Activated gamma-delta T cell treated with anti-CD3 and anti-CD28 coated beads, Interleukin-2, amount 50 U/mL, for 16 hours (primary cell): Measurements from ENCODE around the gene LATS1.
"Not testable (repeated sequence)": the region's sequence is repeated elsewhere in the genome, so short reads cannot be mapped to it uniquely, and the experiment has no call there.

Experiments used
- DNase-seq: peaks from one replicate; pipeline ENCODE4 v3.0.0-alpha.2; 2020; ENCODE audit warnings: low read depth

The LATS1 gene

DNA sequence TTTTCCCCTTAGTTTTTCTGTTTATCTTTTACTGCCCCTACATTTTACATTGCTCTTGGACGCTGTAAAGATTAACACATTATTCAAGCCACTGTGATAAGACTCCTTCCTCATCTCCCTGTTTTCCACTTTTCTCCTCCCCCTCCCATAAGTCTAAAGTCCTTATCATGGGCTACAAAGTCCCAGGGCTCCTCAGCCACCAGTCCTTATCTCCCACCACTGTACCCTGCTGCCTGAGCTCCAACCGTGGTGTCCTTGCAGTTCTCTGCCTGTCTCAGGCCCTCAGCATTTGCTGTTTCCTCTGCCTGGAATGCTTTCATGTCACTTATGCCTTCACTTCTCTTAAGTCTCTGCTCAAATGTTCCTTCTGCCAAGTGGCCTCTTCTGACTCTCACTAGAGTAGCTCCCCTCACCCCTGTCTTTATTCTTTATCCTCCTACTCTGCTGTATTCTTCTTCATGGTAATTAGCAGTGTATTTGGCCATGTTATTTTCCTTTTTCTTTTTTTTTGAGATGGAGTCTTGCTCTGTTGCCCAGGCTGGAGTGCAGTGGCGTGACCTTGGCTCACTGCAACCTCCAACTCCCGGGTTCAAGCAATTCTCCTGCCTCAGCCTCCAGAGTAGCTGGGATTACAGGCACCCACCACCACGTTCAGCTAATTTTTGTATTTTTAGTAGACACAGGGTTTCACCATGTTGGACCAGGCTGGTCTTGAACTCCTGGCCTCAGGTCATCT lies 10.8 kb upstream of the LATS1 start:
- no peak for DNase-seq

DNA sequence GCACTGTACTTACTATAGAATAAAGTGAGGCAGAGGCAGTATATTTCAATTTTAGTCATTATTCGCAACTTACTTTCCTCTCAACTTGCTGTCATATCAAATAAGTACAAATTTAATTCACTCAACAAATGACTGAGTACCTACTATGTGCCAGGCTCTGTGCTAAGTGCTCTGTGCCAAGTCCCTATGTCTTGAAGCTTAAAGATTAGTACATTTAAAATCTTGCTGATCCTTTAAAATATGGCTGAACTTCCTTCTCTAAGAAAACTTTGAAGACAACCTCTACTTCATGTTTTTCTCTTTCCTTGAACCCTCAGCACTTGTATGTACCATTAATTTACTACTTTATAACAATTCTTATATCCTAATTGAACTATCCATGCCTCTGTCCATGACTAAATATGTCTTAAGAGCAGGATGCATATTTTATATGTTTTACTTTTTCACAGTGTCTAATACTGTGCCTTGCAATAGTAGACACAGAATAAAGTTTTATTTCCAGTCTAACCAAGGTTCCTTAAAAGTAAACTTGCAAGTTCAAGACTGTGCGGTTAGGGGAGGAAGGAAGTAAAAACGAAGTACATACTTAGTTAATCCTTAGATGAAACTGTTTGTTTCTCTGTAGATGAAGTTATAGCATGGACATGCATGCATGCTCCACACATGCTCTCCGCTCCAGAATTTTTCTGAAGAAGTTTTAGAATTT lies 10.0 kb upstream of the LATS1 start:
- DNase-seq: no peak

DNA sequence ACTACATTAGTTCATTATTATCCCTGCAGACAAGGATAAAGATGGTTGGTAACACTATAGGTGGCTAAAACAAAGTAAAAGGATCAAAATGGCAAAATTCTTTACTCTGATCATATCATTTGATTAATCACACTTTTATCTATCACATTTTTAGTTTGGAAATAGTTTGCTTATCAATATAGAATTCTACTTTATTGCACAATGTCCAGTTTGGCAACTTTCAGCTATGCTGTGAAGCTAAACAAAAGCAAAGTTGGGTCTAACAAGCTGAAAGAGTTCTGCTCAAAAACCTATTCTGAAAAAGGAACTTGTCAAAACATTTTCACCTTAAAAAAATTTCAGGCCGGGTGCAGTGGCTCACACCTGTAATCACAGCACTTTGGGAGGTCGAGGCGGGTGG lies 7.9 kb upstream of the LATS1 start:
- DNase-seq: no peak

DNA sequence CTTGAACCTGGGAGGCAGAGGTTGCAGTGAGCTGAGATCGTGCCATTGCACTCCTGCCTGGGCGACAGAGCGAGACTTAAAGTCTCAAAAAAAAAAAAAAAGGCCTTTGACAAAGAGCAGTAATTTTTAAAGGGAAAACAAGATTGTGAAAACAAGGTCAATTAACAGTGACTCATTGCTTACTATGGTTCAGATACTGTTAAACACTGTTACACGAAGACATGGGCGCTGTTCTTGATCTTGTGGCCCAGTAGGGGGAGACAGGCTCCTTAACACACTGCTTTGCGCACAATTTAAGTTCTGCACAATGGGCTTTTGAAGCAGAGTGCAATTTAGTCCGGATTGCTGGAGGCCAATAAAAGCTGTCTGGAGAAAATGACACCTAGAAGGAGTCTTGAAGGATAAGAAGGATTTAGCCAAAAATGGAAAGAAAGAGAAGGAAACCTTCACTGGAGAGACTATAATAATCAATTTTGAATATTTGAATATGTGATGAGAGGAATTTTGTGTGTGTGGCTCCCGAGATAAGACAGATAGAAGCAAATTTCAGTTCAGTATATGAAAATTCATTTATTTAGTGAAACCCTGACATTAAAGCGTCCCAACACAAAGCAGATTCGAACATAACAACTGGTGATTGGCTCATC lies 6.0 kb upstream of the LATS1 start:
- peak; percentile 14 for DNase-seq

DNA sequence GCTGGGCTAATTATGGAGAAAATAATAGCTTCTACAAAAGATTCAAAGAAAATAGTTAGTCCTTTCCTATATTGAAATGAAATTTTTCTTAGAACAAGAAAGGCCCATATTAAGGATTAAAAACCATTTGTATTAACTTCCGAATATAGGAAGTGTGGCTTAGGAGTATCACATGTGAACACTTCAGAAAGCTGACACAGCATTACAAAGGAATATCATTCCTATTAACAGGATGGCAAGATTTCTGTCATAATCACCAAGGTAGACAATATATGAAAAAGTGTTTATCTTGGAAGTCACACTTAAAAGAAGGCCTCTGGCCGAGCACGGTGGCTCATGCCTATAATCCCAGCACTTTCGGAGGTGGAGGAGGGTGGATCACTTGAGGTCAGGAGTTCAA lies 5.4 kb upstream of the LATS1 start:
- DNase-seq: no peak

DNA sequence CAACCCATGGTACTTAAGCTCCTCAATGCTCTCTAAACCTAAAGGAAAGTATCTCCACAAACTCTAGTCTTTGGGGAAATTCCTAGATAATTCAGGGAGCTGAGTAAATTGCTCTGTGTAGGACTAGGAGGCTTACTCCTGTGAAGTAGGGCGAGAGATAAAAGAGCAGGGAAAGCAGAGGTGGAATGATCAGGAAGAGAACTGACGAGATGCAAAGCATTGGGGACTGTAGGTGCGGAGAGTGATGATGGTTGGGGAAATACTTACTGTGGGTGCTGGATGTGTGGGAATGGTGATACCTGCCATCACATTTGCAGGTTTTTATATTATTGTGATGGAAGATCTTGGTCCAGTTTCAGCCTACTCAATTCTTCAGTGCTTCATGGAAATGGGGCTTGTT lies 1.6 kb upstream of the LATS1 start:
- no peak for DNase-seq

DNA sequence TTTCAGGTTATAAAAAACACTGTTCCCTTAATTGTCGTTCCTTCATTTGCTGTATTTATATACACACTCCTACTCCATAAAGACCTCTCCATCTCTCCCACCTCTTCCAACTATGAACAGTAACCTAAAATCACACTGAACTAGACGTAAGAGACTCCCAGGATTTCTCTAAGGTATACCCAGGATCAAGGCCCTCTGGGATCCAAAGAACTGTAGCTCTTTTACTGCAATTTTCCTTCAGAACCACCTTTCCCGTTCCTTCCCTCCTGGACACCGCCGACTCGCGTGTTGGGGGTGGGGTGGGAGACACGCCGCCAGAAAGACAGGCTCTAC lies 680 bp downstream of the LATS1 start:
- DNase-seq: no peak

DNA sequence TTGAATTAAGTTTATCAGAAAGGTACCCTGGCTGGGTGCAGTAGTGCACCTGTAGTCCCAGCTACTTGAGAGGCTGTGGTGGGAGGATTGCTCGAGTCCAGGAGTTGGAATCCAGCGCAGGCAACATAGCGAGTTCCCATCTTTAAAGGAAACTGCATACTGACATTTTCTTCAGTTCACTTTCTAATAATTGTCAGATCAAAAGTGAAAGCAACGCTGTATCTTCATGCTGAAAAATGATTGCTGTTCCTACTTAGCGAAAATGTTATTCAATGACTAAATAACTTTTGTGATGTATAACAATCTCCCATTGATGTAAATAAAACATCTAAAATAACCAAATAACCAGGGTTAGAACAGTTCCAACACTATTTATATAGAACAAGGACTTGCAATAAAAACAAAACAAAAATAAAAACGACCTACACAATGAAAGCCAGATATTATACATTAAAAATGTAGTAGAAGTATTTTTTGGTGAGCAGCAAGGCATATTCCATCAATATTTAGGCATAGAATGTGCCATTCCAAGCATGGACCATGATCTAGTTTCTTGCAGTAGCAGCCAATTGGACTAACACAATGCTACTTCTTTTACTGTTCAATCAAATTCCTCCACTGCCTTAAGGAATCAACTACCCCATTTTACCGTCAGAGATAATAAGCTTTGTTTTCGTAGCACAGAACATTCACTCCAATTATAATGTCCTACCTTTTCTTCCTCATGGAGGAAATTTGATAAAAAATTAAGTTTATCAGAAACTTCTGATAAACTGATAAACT lies 1.5 kb downstream of the LATS1 start:
- no peak for DNase-seq

DNA sequence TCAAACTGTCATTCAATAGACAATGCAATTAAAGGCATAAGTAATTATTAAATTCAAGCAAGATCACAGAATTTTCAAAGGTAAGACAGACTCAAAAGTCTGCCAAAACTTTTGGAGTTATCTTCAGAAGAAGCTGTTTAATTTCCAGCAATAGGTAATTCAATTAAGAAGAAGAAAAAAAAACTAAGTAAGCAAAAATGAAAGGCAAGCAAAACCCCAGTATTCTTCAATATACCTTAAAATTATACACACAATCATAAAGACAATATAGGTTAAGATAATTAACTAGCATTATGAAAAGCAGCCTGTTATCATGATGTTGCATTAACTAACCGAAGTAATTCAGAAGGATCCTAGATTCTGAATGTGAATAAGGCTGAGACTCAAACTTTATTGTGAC lies 3.5 kb downstream of the LATS1 start:
- no peak for DNase-seq

DNA sequence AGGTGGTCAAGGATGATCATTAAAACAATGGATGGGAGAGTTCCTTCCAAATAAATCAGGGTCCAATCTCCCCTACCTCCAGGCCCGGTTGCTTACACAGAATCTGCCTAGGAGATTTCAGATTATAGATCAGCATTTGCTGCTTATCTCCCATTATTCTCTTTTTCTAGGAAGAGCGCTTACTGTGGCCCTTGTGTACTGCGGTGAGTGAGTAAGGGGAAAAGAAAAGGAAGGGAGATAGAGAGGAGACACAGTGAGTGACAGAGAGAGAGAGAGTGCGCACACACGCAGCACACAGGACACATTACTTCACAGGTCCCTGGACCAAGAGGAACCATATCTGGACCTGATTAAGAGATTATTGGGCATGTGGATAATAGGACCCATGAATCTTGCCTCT lies 6.2 kb downstream of the LATS1 start:
- no peak for DNase-seq

DNA sequence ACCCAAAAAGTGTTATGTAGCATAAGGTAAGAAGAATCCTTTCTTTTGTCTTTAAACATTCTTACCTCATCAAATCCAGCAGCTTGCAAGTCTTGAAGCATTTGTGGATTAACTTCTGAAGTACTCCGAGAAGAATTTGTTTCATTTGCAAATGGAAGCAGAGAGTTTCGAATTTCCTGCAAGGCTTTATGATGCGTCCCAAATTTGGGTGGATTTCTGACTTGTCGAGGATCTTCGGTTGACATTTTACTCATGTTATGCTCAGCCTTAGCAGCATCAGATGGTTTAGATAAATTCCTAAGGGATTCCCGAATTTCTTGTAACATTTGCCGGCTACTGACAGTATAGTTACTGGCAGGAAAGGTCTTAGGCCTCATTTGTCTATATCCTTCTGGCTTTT lies 16.2 kb downstream of the LATS1 start:
- DNase-seq: no peak

DNA sequence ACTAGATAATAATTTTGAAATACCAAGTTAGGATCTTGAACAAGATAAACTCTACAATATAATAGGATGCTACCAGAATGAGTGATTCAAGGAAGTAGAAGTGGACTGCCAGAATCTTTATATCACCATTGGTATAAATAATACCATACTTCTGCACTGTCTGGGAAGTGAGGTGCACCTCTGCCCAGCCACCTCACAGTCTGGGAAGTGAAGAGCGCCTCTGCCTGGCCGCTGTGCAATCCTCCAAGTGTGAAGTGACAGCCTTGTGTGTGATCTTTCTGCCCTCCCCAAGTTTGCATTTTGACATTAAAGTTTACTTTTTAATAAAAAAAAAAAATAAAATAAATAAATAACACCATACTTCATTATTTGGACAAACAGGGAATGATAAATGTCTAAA lies 18.8 kb downstream of the LATS1 start:
- DNase-seq: no peak

DNA sequence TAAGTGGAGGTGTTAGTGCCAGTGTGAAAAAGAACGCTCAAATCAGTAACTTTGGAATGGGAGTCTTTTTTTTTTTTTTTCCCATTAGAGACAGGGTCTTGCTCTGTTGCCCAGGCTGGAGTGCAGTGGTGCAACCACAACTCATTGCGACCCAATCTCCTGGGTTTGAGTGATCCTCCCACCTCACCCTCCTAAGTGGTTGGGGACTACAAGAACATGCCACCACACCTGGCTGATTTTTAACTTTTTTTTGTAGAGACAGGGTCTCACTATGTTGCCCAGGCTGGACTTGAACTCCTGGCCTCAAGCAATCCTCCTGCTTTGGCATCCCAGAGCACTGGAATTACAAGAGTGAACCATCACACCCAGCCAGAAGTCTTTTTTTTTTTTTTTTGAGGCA lies 19.7 kb downstream of the LATS1 start:
- DNase-seq: no peak

DNA sequence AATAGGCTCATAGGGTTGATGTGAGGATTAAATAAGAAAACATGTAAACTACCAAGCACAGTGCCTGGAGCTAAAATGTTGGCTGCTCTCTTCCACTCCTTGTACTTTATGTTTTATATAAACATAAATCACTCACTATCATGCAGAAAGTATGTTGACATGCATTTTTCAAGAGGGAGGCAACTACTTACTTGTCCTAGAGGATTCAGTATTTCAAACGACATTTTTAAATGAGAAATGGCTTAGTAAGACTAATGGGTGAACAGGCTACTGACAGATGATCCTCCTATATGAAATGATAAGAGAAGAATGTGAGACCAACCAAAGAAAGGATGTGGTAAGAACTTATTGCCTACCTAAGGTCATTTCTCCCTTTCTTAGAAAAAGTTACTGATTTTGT lies 21.0 kb downstream of the LATS1 start:
- no peak for DNase-seq

DNA sequence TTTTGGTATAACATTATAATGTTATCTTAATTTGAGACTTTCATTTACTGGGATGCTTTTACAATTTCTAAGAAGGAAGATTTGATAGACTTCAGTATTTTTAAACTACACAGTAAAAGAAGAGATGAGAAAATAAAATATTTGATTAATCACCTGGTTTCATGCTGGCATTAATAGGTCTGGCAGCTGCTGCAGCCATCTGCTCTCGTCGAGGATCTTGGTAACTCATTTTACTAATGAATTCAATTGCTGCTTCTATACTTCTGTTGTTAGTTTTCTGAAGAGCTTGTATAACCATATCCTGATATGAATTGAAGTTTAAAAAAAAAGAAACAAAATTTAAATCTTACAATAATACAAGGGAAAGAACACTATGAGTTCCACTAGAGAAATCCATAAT lies 23.0 kb downstream of the LATS1 start:
- no peak for DNase-seq

DNA sequence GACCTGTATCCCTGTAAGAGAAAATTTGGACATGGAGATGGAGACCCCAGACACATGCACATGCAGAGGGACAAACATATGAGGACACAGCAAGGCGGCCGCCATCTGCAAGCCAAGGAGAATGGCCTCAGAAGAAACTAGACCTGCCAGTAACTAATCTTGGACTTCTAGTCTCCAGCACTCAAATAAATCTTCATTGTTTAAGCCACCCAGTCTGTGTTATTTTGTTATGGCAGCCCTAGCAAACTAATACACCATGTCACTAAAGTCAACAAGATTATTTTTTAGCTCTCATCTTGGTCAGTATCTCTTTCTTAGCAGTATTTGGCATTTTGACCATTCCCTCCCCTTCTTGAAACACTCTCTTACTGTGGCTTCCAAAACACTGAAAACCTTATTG lies 26.7 kb downstream of the LATS1 start:
- no peak for DNase-seq

DNA sequence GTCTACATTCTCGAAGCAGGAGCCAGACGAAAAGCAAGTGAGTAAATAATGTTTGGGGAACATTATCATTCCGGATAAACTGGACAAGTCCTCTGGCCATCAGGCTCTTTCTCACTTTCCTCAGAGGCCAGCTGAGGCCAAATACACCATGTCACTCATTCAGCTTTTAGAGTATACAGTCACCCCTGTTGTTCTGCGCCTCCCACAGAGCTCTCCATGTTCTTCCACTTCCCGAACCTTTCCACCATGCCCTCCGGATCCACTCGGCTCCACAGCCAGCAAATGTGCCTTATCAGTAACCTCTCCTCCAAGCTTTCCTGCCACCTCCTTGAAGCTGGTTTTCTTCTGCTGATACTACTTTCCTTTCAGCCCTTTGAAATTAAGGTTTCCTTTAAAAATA lies 31.7 kb downstream of the LATS1 start:
- DNase-seq: no peak

DNA sequence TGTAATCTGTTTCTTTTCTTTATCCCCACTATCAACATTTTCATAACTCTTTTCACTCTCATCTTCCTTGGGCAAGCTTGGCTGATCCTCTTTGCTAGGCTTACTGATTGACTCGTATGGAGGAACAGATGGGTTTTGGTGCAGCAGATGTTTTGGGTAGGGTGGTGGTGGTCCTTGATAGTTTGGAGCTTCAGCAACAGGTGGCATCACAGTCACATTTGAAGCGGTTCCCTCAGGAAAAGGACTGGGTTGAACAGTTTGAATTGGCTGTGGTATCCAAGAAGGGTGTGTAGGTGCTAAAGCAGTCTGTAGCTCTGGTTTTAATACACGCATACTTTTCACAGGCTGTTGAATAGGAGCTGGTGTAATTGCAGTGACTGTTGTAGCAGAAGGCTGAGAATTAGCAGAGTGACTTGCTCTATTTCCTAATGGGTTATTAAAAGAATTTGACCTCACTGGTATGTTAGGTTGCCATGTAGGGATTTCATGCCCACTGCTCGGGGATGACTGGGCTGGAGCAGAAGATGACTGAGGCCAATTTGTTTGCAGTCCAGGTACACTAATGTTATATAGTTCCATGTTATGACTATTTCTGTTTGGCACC lies 34.5 kb downstream of the LATS1 start:
- DNase-seq: no peak

DNA sequence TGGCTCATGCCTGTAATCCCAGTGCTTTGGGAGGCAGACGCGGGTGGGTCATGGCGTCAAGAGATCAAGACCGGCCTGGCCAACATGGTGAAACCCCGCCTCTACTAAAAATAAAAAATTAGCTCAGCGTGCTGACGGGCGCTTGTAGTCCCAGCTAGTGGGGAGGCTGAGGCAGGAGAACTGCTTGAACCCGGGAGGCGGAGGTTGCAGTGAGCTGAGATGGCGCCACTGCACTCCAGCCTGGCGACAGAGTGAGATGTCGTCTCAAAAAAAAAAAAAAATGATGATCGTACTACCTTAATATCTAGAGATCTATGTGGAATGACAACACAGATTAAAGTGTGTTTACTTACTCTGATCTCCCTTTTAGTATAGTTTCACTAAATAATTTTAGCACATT lies 36.1 kb downstream of the LATS1 start:
- not testable (repeated sequence) for DNase-seq

DNA sequence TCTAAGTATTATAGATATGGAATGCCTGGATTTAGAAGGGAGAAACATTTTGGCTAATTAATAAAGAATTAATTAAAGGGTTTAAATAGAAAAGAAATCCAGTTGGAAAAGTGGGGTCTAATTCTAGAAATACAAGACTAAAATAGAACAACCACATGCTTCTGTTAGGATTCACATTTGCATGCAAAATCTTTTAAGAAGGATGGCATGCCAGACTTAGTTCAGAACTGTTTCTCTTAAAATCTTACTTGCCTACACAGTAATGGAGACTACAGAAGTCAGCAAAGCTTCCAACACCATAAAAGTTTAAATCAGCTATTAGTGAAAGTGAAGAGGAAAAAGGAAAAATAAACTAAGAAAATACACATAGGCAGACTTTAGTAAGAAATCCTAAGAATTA lies 36.7 kb downstream of the LATS1 start:
- no peak for DNase-seq

DNA sequence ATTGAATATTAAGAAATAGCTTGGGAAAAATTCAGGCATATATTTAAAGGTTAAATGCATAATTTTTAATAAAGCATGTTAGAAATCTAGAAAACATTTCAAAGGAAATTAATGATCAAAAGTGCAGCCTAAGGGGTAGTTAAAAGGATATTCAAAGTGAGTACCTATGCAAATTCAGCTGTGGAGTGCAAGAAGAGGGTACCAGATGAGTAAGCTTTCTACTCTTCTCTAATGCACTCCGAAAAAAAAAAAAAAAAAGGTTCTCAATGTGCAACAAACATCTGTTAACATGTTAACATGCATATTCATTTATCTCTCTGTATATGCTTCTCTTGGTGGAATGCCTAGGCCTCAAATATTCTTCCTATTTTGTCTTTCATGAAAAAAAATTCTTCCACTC lies 37.4 kb downstream of the LATS1 start:
- DNase-seq: no peak

DNA sequence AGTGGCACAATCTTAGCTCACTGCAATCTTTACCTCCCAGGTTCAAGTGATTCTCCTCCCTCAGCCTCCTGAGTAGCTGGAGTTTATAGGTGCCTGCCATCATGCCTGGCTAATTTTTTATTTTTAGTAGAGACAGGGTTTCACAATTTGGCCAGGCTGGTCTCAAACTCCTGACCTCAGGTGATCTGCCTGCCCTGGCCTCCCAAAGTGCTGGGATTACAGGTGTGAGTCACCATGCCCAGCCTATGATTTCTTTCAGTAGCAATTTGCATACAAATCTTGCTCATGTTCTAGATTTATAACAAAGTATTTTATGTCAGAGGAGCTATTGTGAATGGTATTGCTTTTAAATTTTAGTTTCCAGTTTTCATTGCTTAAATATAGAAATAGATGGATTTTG lies 45.6 kb downstream of the LATS1 start:
- not testable (repeated sequence) for DNase-seq
